GM19467 (cell line): ENCODE data around the gene PAX4.

Experiments used
- ATAC-seq: cut with Tn5 transposase; IDR thresholded peaks from one replicate; pipeline ENCODE4 v1.9.1; 2021; ENCODE audit warnings: mild to moderate bottlenecking, moderate library complexity; ENCODE audit not compliant: unreplicated experiment

Gene PAX4

DNA sequence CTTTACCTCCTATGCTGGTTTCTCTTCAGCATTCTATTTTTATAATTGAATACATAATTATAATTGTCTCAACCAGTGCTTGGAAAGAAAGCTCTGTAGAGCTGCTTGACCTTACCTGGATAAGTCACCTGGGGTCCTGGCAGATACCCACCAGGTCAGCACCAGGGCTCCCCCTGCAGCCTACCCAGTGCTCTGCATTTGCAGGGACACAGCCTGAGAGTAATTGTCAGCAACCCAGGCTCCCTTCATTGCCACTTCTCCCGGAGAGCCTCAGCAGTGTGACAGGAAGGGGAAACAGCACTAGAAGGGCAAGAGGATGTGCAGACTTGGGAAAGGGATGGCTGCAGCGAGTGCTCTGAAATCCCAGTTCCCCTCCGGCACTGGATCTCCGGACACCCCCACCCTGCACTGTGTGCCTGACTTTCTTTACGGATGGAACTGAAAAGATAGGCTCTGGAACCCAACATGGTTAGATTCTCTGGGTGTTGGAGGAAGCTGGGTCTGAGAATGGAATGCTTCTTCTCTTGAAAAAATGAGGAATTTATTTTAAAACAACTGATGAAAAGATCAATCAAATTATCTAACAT is 11.4 kb upstream of the PAX4 start:
- ATAC-seq: peak; percentile 53

DNA sequence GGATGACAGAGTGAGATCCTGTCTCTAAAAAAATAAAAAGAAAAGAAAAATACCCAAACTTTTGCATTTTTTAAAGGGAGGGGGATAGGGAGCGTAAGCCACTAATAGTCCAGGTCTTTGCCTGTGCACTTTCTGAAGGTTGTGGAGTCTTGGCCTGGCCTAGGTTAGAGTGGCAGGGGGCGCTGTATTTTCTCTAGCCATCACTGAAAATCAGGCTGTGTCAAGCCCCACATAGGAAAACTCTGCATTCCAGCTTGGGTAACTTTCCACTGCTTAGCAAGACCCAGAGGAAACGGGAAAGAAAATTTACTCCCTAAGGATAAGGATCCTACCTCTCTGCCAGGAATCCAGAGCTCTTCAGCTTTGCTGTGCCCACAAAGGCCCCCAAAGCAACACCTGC is 10.5 kb upstream of the PAX4 start:
- no peak for ATAC-seq

DNA sequence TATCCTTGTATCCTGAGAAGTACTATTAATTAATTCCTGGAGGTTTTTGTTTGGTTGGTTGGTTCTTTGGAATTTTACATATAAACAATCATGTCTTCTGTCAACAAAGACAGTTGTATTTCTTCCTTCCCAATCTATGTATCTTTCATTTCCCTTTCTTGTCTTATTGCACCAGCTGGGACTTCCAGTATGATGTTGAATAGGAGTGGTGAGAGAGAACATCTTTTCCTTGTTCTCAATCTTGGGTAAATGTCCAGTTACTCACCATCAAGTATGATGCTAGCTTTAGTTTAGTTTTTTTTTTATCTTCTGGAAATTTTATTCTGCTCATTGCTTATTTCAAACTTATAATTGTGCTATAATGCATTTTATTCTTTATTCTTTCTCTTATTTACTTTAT is 7.4 kb upstream of the PAX4 start:
- ATAC-seq: no peak

DNA sequence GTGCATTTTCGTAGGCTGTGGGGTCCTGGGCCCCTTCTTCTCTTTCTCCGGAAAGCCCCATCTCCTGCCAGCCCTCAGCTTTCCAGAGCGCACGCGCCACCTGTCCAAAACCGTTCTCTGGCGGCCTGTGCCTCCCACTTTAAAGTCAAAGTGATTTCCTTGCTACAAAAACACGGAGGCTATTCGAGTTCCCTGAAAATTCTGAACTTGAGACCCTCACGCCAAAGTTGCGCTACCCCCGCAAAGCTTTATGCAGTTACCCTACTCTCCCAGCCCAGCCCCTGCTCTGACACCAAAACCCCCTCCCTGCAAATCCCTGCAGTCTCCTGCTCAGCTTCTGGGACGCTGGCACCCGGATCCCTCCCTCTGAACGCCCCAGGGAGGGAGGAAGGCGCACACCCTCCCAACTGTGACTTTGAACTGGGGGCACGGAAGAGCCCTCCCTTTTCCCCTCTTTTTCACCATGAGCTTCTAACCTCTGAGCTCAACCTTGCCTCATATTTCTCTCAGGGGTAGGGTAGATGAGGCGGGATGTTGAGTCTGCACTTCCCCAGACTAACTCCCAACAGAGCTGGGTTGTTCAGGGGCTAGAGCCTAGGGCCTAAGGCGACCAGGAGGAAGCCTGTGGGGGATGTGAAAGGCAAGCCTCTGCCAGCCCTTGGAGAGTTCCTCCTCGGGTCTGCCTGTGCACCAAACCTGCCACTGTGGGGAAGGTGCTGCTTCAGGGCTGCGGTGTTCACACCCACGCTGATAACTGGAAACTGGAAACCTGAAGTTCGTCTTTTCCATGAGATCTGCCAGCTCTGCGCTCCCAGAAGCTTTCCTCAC is 2.7 kb upstream of the PAX4 start:
- ATAC-seq: no peak

DNA sequence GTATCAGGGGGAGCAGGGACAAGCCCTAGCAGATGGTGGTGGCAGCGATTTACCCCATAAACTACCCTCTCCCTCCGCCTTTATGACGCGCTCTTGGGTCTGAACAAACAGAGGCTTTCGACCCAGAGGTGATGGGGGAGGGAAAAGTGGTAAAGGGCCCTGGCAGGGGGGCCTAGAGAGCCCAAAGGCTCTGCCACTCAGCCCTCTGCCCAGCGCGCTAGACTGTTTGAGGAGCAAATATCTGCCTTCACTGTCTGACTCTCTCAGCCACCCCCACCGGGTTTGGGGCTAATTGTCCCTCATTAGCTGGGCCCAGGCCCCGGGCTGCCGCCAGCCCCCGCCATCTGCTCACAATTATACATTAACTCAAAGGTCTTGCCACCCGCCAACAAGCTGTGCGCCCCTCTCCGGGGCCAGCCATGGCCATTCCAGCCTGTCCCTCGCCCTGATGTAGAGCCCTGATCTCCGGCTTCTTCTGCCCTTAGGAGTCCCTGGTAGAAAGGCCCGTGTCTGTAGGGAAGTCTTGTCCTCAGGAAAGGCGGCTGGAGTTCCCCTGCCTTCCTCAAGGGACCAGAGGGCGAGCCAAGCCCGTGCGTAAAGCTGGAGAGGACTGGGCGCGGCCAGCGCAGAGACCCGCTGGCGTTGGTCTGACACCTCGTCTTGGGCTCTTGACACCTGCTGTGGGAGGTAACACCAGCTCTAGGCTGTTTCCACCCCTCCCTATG is 1.9 kb upstream of the PAX4 start:
- no peak for ATAC-seq

DNA sequence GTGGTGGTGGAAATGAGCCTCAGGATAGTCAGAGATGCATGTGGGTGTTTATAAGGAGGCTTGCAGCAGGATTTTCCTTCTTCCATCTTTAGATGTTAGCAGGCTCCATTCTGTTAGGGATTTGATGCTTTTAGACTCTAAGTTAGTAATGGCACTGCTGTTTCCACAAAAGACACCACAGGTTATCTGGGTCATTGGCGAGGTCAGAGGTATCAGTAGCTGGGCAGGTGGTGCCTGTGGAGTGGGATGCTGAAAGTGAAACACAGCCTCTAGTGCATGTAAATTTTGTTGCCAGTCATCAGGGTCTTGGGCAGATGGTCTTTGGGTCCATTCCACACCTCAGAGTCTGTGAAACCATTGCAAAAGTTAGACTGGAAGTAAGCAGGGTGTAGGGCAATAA is 833 bp upstream of the PAX4 start:
- ATAC-seq: no peak

DNA sequence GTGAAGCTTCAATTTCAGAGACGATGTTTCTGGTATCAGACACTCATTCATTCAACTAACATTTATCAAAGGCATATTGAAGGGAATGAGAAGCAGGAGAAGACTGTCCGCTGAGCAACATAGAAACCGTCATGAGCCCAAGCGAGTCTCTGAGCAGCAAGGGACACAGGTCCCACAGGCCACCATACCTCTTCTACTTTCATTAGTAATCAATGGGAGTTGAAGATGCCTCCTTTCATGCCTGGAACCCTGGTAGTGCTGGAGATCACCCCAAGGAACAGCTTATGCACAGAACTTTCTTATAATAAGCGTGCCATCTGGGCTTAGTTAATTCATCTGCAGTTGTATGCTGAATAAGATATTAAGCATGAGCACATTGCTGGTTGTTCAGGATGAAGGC is 1.2 kb downstream of the PAX4 start:
- ATAC-seq: no peak

DNA sequence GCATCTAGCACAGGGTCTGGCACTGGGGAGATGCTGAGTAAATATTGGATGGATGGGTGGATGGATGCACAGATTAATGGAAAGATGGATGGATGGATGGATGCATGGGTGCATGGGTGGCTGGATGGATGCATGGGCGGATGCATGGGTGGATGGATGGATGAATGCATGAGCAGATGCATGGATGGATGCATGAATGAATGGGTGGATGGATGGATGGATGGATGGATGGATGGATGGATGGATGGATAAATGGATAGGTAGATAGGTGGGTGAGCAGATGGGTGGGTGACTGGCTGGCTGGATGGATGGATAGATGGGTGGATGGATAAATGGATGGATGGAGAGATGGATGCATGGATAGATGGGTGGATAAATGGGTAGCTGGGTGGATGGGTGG is 5.7 kb downstream of the PAX4 start:
- ATAC-seq: no peak

DNA sequence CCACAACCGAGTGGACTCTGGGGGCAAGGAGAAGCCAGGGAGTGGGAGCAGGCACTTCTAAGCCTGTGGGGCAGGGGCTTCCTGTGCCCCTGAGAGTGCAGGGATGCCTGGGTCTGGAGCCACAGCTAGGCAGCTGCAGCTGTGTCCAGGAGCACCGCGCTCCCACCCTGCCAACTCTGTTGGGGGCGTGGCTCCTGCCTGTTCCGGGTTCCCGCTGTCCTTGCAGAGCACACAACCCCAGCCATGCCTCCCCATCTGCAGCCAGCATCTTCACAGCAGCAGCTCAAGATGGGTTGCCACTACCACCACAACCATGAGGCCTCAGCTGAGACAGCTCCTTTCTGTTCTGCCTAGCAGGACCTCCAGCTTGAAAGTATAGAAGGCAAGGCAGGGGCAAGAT is 8.6 kb downstream of the PAX4 start:
- no peak for ATAC-seq

DNA sequence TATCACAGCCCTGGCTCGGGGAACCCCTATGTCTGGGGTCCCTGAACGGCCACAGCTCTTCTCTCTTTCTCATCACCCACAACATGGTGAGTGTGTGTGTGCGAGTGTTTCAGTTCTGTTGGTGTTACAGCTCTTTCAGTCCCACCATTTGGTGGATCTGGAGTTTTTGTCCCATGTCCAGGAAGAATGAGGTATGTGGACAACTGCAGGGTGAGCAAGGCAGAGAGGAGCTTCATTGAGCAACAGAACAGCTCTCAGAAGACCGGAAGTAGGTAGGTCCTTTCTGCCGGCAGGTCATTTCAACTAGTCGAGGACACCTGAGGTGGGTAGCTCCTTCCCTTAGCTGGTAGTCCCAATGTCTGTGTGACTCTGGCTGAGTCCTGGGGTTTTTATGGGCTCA is 9.5 kb downstream of the PAX4 start:
- no peak for ATAC-seq

DNA sequence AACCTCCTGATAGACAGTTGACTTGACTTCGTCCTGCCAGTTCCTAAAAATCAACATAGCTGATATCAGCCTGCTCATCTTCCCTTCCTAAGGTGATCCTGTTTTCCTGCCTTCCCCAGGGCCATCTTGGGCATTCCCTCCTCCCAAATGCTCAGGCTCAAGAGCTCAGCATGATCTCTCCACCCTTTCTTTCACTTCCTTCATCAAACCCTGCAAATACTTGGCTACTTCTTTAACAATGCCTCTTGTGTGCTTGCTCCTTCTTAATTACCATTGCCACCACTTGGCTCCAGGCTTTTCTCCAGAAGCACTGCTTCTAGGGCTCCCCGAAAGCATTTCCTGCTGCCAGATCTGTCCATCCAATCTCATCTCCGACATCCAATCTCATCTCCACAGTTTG is 17.1 kb downstream of the PAX4 start:
- no peak for ATAC-seq

DNA sequence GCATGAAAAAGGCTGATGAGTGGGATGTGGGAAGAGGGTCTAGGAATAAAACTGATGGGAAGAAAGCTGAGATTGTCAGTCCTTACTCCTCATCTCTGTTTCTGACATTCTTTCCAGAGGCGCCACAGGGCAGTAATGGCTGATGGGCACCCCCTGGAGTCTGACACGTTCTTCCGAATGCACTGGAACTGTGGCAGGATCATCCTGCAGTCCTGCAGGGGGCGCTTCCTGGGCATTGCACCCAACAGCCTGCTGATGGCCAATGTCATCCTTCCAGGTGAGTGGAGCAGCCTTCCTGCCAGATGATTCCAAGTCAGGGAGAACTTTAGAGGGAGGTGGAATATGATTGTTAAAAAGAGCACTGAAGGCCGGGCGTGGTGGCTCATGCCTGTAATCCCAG is 19.6 kb downstream of the PAX4 start:
- ATAC-seq: no peak

DNA sequence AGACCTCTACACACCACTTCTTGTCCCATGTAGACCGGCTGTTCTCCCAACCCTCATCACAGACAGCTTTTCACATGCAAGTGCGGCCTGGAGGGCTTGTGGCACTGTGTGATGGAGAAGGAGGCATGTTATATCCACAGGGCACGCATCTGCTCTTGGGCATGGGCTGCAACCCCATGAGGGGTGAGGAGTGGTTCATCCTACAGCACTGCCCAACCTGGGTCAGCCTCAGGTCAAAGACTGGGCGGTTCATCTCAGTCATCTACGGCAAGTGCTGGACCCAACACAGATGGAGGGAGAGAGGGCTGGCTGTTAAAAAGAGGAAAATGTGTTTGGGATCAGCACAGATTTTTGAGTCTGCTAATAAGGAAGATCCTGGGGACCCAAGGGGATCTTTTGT is 22.2 kb downstream of the PAX4 start:
- no peak for ATAC-seq

DNA sequence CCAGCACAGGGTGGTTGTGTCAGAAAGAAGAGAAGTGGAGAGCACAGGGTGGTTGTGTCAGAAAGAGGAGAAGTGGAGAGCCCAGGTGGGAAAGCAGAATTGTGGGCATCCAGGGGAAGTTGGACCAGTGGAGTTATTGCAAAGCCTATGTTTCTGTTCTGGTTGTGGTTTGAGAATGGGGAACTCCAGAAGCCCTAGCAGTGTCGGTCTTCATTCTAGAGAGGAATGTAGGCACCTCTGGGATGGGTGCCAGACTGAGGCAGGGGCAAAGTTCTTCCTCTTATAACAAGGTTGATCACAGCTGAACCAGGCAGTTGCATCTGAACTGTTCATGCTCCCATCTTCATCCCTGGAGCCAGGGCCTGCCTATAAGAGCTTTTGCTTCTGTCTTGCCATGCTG is 23.5 kb downstream of the PAX4 start:
- no peak for ATAC-seq

DNA sequence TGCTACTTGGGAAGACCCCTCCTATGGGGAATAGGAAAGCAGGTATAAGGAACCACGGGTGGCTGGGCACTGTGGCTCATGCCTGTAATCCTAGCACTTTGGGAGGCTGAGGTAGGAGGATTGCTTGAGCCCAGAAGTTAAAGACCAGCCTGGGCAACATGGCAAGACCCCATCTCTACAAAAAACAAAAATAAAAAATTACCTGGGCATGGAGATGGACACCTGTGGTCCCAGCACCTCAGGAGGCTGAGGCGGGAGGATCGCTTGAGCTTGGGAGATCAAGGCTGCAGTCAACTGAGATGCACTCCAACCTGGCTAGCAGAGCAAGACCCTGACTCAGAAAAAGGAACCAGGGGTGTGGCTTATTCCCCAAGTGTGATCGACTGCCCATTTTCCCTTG is 25.4 kb downstream of the PAX4 start:
- no peak for ATAC-seq

DNA sequence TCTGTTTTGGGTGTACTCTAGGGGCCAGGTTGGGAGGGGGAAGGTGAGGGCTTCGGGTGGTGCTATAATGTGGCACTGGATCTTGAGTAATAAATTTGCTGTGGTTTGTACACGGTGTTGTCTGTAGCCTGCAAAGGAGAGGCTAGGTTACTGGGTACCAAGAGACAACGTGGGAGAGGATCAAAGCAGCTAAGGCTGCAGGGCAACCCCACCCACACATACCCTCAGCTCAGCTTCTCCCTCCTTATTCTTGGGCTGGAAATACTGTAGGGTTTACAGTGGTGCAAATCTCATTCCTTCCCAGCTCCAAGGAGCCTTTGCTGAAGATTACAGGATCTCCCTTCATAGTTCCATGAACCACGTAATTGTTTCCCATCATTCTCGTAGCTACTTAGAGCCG is 26.4 kb downstream of the PAX4 start:
- no peak for ATAC-seq

DNA sequence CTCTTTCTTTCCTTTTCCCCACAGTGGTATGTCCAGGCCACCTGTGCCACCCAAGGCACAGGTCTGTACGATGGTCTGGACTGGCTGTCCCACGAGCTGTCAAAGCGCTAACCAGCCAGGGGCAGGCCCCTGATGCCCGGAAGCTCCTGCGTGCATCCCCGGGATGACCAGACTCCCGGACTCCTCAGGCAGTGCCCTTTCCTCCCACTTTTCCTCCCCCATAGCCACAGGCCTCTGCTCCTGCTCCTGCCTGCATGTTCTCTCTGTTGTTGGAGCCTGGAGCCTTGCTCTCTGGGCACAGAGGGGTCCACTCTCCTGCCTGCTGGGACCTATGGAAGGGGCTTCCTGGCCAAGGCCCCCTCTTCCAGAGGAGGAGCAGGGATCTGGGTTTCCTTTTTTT is 26.8 kb downstream of the PAX4 start:
- ATAC-seq: no peak

DNA sequence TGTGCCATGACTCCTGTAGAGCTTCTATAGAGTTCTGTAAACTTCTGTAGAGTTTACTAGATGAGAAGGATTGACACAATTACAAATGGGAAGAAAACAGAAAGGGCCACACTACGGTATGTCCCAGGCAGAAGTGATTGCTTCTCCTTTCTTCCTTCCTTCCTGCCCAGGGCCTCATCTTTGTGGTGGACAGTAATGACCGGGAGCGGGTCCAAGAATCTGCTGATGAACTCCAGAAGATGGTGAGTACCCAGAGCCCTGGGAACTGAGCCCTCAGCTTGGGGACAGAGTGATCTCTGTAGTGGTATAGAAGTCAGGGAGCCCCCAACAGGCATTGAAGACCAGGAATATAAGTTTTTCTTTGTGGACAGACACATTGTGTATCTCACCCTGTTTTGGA is 28.0 kb downstream of the PAX4 start:
- ATAC-seq: no peak

DNA sequence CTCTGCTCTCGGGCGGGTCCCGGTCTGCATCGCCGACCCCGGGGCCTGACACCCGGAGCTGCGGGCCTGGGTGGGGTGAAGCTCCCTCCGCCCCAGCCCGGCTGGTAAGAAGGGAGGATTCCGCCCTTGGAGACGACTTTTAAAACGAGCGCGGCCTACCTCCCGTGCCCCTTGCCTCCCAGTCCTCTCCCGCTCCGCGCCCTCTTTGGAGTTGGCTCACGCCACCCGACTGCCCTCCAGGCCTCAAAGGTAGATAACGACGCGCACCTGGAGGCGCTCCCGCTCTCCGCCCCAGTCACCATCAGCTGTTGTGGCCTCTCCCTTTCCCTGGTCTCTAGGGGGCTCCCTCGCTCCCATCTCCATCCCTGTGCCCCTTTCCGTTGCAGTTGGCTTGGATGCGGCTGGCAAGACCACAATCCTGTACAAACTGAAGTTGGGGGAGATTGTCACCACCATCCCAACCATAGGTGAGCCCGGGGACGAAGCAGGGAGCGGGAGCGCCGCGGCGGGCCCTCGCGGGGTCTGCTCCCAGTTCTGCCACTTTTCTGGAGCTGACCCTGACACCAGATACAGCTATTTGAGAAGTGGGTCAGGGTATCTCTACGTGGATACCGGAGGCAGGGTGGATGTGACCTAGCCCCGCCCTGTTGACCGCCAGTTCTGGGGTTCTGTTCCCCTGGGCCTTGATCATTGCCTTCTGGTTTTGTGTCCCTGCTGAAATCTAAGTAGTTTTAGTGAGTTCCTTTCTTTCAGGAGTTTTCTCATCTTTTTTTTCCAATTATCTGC is 29.1 kb downstream of the PAX4 start:
- peak; percentile 4 for ATAC-seq

DNA sequence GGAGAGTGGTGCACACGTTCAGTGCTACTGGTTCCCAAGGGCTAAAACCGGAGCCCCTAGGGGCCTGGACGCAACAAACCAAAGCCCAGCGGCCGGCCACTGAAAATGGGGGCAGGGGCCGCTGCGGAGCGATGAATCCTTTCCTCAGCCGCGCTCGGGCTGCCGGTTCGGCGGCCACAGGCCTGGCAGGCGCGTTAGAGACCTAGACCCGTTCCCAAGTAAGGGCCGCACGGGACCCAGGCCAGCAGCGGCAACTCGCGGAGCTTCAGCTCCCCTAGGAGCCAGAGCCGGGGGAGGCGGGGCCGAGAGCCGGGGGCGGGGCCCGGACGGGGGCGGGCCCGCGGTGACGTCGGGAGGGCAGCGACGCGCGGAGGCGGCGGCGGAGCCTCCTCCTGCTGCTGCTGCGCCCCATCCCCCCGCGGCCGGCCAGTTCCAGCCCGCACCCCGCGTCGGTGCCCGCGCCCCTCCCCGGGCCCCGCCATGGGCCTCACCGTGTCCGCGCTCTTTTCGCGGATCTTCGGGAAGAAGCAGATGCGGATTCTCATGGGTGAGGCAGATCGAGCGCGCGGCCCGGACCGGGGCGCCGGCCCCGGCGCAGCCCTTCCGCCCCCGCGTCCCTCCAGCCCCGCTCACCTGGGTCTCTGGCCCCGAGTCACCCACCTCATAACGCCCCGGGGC is 29.8 kb downstream of the PAX4 start, which contains the start of gene ARF5:
ARF5 (plus strand) TSS at position 393 of the 678 bp plus-strand sequence; CDS start at position 481, 88 bp downstream.
- peak; percentile 74 for ATAC-seq

DNA sequence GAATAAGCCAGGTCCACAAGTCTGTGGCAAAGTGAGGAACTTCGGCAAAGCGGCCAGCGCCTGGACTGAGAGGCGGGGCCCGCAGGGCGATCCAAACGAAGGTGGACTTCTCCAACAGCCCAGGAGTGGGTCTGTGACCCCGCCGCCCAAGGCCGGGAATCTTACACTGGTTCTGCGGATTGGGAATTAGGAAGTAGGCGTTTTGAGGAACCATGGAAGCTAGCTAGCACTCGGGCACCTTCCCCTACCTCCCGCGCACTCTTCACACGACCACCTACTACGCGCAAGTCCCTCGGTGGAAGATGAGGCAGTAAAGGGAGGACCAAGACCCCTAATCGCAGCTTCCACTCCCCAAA is 30.3 kb downstream of the PAX4 start:
- ATAC-seq: no peak
